GM18861 (cell line): ENCODE results near the gene TAF6.
A peak's percentile ranks its signal among the peaks of the same experiment; 100 is the strongest.
"Not testable (repeated sequence)": the region's sequence is repeated elsewhere in the genome, so short reads cannot be mapped to it uniquely, and the experiment has no call there.

Source experiments
- ATAC-seq: cut with Tn5 transposase; IDR thresholded peaks from one replicate; pipeline ENCODE4 v1.9.1; 2021; ENCODE audit not compliant: unreplicated experiment

The TAF6 gene

GRCh38 chr7:100152937-100153666 lies 33.9 kb upstream of the TAF6 start:
- no peak for ATAC-seq

DNA sequence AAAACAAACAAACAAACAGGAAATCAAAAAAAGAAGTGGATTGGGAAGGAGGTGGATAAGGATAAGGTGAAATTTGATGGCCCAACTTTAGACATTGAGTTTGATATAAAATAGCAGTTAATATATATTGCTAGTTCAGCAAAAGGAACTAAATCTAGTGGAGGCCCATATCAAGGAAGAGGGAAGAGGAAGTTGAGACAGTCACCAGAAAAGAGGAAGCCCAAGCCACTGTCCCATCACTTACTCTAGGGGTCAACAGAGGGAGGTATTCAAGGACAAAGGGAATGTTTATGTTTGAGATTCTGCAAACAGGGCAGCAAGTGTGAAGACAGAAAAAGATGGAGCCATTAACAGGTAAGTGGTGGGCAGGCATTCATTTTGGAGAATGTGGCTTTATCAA lies 33.2 kb upstream of the TAF6 start:
- ATAC-seq, result no peak

- ATAC-seq, result peak; percentile 98
Measured at GRCh38 chr7:100148559-100149328, 29.6 kb upstream of the TAF6 start, which contains the start of gene LAMTOR4. Gene LAMTOR4 (plus strand): TSS chr7:100148918. CDS start chr7:100148973, 55 bp downstream.

DNA sequence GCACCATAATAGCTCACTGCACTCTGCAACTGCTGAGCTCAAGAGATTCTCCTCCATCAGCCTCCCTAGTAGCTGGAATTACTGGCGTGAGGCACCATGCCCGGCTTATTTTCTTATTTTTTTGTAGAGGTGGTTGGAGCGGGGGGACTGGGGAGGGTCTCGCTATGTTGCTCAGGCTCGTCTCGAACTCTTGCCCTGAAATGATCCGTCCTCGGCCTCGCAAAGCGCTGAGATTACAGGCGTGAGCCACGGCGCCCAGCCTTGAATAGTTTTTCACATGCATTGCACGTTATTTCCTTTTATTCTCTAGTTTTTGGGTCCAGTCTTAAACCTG lies 29.0 kb upstream of the TAF6 start:
- no peak for ATAC-seq

GRCh38 chr7:100147278-100147677 lies 28.1 kb upstream of the TAF6 start:
- no peak for ATAC-seq

- not testable (repeated sequence) for ATAC-seq
Measured at GRCh38 chr7:100146350-100146749, 27.2 kb upstream of the TAF6 start.

DNA sequence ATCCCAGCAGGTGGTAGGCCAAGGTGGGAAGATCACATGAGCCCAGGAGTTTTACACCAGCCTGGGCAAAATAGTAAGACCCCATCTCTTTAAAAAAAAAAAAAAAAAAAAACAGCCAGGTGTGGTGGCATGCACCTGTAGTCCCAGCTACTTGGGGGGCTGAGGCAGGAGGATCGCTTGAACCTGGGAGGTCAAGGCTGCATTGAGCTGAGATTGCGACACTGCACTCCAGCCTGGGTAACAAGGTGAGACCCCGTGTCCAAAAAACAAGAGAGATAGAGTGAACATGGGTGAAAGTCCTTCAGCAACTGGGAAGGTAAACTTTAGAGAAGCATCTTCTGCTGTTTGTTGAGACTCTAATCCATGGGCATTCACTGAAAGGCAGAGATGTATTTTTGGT lies 23.3 kb upstream of the TAF6 start:
- ATAC-seq, result no peak

DNA sequence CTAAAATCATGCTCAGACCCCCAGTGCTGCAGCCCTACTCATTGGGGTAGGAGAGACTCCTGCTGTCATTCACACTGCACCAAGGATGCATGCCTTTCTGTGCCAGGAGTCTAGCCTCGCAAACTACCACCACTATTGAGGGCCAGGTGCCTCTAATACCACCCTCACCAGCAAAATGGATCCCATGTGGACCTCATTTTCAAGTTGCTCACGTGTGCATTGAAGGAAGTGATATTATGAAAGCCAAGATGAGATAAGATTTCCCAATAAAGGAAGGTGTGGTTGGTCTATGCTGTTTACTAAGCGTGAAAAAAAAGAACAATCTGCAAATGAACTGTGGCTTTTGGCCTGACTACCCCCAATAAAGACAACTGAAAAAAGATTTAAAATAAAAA lies 22.4 kb upstream of the TAF6 start:
- no peak for ATAC-seq

- ATAC-seq, result no peak
Measured at GRCh38 chr7:100137851-100138760, 18.9 kb upstream of the TAF6 start.

- ATAC-seq, result peak; percentile 51
Measured at GRCh38 chr7:100132697-100133151, 13.6 kb upstream of the TAF6 start.

DNA sequence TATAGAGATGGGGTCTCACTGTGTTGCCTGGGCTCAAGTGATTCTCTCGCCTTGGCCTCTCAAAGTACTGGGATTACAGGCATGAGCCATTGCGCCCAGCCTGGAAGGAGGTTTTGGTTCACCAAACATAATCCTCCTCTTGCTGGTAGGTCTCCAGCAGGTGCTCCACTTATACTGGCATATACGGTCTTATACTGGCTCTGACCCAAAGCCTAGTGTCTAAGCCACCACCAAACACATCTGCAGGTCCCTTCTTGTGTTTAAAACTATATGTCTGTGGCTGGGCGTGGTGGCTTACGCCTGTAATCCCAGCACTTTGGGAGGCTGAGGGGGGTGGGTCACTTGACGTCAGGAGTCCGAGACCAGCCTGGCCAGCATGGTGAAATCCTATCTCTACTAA lies 13.0 kb upstream of the TAF6 start:
- ATAC-seq, result no peak

GRCh38 chr7:100130608-100131453 lies 11.7 kb upstream of the TAF6 start:
- no peak for ATAC-seq

GRCh38 chr7:100130220-100130607 lies 11.1 kb upstream of the TAF6 start:
- ATAC-seq, result not testable (repeated sequence)

DNA sequence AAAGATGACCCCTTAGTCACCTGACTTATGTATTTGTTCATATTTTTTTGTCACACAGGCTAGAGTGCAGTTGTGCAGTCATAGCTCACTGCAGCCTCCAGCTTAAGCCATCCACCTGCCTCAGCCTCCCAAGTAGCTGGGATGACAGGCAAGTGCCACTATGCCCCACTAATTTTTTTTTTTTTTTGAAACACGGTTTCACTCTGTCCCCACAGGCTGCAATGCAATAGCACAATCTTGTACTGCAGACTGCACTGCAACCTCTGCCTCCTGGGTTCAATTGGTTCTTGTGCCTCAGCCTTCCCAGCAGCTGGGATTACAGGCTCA lies 9.4 kb upstream of the TAF6 start:
- ATAC-seq, result no peak

GRCh38 chr7:100127866-100128636 lies 8.9 kb upstream of the TAF6 start:
- ATAC-seq, result peak; percentile 12

GRCh38 chr7:100126931-100127865 lies 8.0 kb upstream of the TAF6 start, which contains the start of gene MBLAC1:
Gene MBLAC1 (plus strand): TSS chr7:100126967. CDS start chr7:100127396, 429 bp downstream.
- peak; percentile 38 for ATAC-seq

- ATAC-seq, result no peak
Measured at GRCh38 chr7:100126239-100126930, 7.2 kb upstream of the TAF6 start.
